IMR-90 (cell line): ENCODE results near the gene ZSWIM3. TPM values are rescaled to one million over a fixed set of nuclear protein-coding genes. Genes with fewer than 3 reads are reported as not detected.

Experiments
- ATAC-seq: fragments of 200-7000 bp; cut with Tn5 transposase; 2 replicates; pipeline ENCODE4 v1.9.1; 2020; ENCODE audit warnings: low read depth, mild to moderate bottlenecking, moderate library complexity
- BruUV-seq: library from RNA; stranded (reverse); fragments of 400-500 nt; replicated peaks from 2 replicates; lab custom pipeline; 2021; lab: Mats Ljungman, UMichigan
- CTCF ChIA-PET: fragments of 300-600 bp; formaldehyde crosslinking; extraction: SDS; loops from one replicate; lab custom pipeline; 2021; ENCODE audit warnings: antibody characterized with exemption; lab: Yijun Ruan, JAX
- POLR2A ChIA-PET: fragments of 300-600 bp; sonication (Branson Sonifier 250); formaldehyde crosslinking; loops from one replicate; lab custom pipeline; 2022; ENCODE audit warnings: antibody characterized with exemption; ENCODE audit not compliant: unreplicated experiment; lab: Charles Lee
- DNase-seq: peaks from one replicate; pipeline ENCODE4 v3.0.0; 2013
- H2AFZ ChIP-seq: replicated peaks from 2 replicates; pipeline ENCODE3; 2013; ENCODE audit warnings: low read length, mild to moderate bottlenecking; ENCODE audit not compliant: poor library complexity
- H2AK5ac ChIP-seq: 2 replicates; pipeline ENCODE4 v1.6.1; 2013; ENCODE audit warnings: low read depth, low read length, inconsistent platforms
- H2AK9ac ChIP-seq: replicated peaks from 2 replicates; pipeline ENCODE3; 2013; ENCODE audit warnings: mild to moderate bottlenecking, low read depth, low read length, moderate library complexity; ENCODE audit not compliant: poor library complexity
- H2BK120ac ChIP-seq: 2 replicates; pipeline ENCODE4 v1.6.1; 2013; ENCODE audit warnings: low read depth, low read length, inconsistent platforms
- H2BK15ac ChIP-seq: 3 replicates; pipeline ENCODE4 v1.6.1; 2013; ENCODE audit warnings: low read depth, low read length, inconsistent platforms
- H2BK20ac ChIP-seq: 2 replicates; pipeline ENCODE4 v1.6.1; 2013; ENCODE audit warnings: low read depth, mild to moderate bottlenecking, inconsistent platforms, low read length, moderate library complexity
- H2BK5ac ChIP-seq: 2 replicates; pipeline ENCODE4 v1.6.1; 2013; ENCODE audit warnings: mild to moderate bottlenecking, low read depth, low read length, inconsistent platforms; ENCODE audit not compliant: poor library complexity, severe bottlenecking
- H3K14ac ChIP-seq: replicated peaks from 2 replicates; pipeline ENCODE4 v1.6.1; 2013; ENCODE audit warnings: low read depth, low read length, inconsistent platforms
- H3K18ac ChIP-seq: 2 replicates; pipeline ENCODE4 v1.6.1; 2013; ENCODE audit warnings: low read depth, low read length, control low read depth
- H3K23ac ChIP-seq: 2 replicates; pipeline ENCODE4 v1.6.1; 2013; ENCODE audit warnings: low read depth, low read length, inconsistent platforms
- H3K27ac ChIP-seq: 2 replicates; pipeline ENCODE4 v1.5.1; 2013; ENCODE audit warnings: mild to moderate bottlenecking, control low read depth, low read length; ENCODE audit not compliant: insufficient read depth
- H3K27me3 ChIP-seq: 2 replicates; pipeline ENCODE4 v1.6.1; 2013; ENCODE audit warnings: low read length; ENCODE audit not compliant: control insufficient read depth, insufficient read depth
- H3K36me3 ChIP-seq: 2 replicates; pipeline ENCODE4 v1.6.1; 2013; ENCODE audit warnings: low read length, mixed read lengths; ENCODE audit not compliant: control insufficient read depth, insufficient read depth
- H3K4ac ChIP-seq: 2 replicates; pipeline ENCODE4 v1.6.1; 2013; ENCODE audit warnings: low read depth, low read length, inconsistent platforms
- H3K4me1 ChIP-seq: 2 replicates; pipeline ENCODE4 v1.6.1; 2013; ENCODE audit warnings: low read length, mixed read lengths; ENCODE audit not compliant: control insufficient read depth, insufficient read depth
- H3K4me2 ChIP-seq: 2 replicates; pipeline ENCODE4 v1.6.1; 2013; ENCODE audit warnings: low read depth, mild to moderate bottlenecking, control low read depth, low read length, moderate library complexity
- H3K4me3 ChIP-seq: 2 replicates; pipeline ENCODE4 v1.5.1; 2013; ENCODE audit warnings: low read depth, mild to moderate bottlenecking, control low read depth, low read length, moderate library complexity; ENCODE audit not compliant: insufficient read depth
- H3K56ac ChIP-seq: 2 replicates; pipeline ENCODE4 v1.6.1; 2013; ENCODE audit warnings: low read length, inconsistent platforms; ENCODE audit not compliant: insufficient read depth; ENCODE audit errors: extremely low read depth
- H3K79me1 ChIP-seq, 2 experiments: 2 replicates each; pipeline ENCODE4 v1.6.1; 2013; ENCODE audit warnings: low read length in 2 of 2, inconsistent platforms in 1 of 2, low read depth in 1 of 2
- H3K9ac ChIP-seq: 2 replicates; pipeline ENCODE4 v1.6.1; 2013; ENCODE audit warnings: low read depth, low read length, control low read depth
- H3K9me1 ChIP-seq: 2 replicates; pipeline ENCODE4 v1.6.1; 2013; ENCODE audit warnings: low read length, inconsistent platforms; ENCODE audit not compliant: insufficient read depth
- H3K9me3 ChIP-seq: 2 replicates; pipeline ENCODE4 v1.6.1; 2013; ENCODE audit warnings: low read length; ENCODE audit not compliant: control insufficient read depth, insufficient read depth
- H4K20me1 ChIP-seq: 2 replicates; pipeline ENCODE4 v1.6.1; 2013; ENCODE audit warnings: low read length, inconsistent platforms; ENCODE audit not compliant: insufficient read depth
- H4K5ac ChIP-seq: 2 replicates; pipeline ENCODE4 v1.6.1; 2013; ENCODE audit warnings: mild to moderate bottlenecking, low read depth, low read length, control low read depth
- H4K8ac ChIP-seq, 2 experiments: 2 replicates each; pipeline ENCODE4 v1.6.1; 2013; ENCODE audit warnings: low read depth in 2 of 2, low read length in 2 of 2, control low read depth in 1 of 2, inconsistent platforms in 1 of 2
- H4K91ac ChIP-seq: 2 replicates; pipeline ENCODE4 v1.6.1; 2013; ENCODE audit warnings: low read depth, low read length, inconsistent platforms; ENCODE audit not compliant: insufficient read depth
- CEBPB ChIP-seq: IDR thresholded peaks from 2 replicates; pipeline ENCODE4 v1.6.1; 2012; ENCODE audit warnings: low read depth, low read length, improper control_type of control experiment
- CHD1 ChIP-seq: IDR thresholded peaks from 2 replicates; pipeline ENCODE4 v1.6.1; 2012; ENCODE audit warnings: low read depth, low read length, improper control_type of control experiment
- FOS ChIP-seq: fragments of 150-350 bp; IDR thresholded peaks from 2 replicates; pipeline ENCODE4 v1.6.1; 2016; ENCODE audit warnings: low read depth, low read length
- MAFK ChIP-seq: IDR thresholded peaks from 2 replicates; pipeline ENCODE4 v1.6.1; 2012; ENCODE audit warnings: low read depth, low read length, improper control_type of control experiment
- MAZ ChIP-seq: IDR thresholded peaks from 2 replicates; pipeline ENCODE4 v1.6.1; 2012; ENCODE audit warnings: low read depth, mild to moderate bottlenecking, low read length, improper control_type of control experiment, moderate library complexity, borderline replicate concordance
- MXI1 ChIP-seq: IDR thresholded peaks from 2 replicates; pipeline ENCODE4 v1.6.1; 2012; ENCODE audit warnings: low read depth, mild to moderate bottlenecking, low read length, moderate library complexity, borderline replicate concordance
- NFE2L2 ChIP-seq: fragments of 150-350 bp; IDR thresholded peaks from 2 replicates; pipeline ENCODE4 v1.6.1; 2016; ENCODE audit warnings: low read depth, mild to moderate bottlenecking, low read length
- POLR2A ChIP-seq: IDR thresholded peaks from 2 replicates; pipeline ENCODE4 v1.6.1; 2012; ENCODE audit warnings: mild to moderate bottlenecking, low read depth, low read length
- RAD21 ChIP-seq: IDR thresholded peaks from 2 replicates; pipeline ENCODE4 v1.6.1; 2012; ENCODE audit warnings: low read length, improper control_type of control experiment
- RCOR1 ChIP-seq: IDR thresholded peaks from 2 replicates; pipeline ENCODE4 v1.6.1; 2012; ENCODE audit warnings: mild to moderate bottlenecking, low read length, improper control_type of control experiment; ENCODE audit not compliant: insufficient replicate concordance
- RFX5 ChIP-seq: IDR thresholded peaks from 2 replicates; pipeline ENCODE4 v1.8.0; 2012; ENCODE audit warnings: low read depth, mild to moderate bottlenecking, low read length, moderate library complexity
- SMC3 ChIP-seq: fragments of 150-350 bp; IDR thresholded peaks from 2 replicates; pipeline ENCODE4 v1.6.1; 2016; ENCODE audit warnings: low read depth, mild to moderate bottlenecking, antibody characterized with exemption, low read length, moderate library complexity
- whole genome bisulfite sequencing, 2 experiments: methylation state at CpG; one replicate each; pipeline versions ENCODE4 v1.1.5 to v1.1.7; 2013; ENCODE audit warnings: missing lambda C conversion rate in 2 of 2; ENCODE audit not compliant: insufficient read length in 1 of 2; ENCODE audit errors: extremely low coverage in 2 of 2; 5-methylcytosine and 5-hydroxymethylcytosine counted together
- dilution Hi-C: fragments of 300-500 bp; cut with HindIII; formaldehyde crosslinking; loops from one replicate; pipeline ENCODE4 v1.14.3; 2018; ENCODE audit warnings: low sequenced_read_pairs; ENCODE audit not compliant: unreplicated experiment
- in situ Hi-C: fragments of 300-500 bp; cut with MboI; formaldehyde crosslinking; loops from 3 replicates; pipeline ENCODE4 v1.14.3; 2019; ENCODE audit warnings: low sequenced_read_pairs, inconsistent platforms, mixed read lengths
- intact Hi-C: fragments of 100-400 bp; cut with micrococcal nuclease; formaldehyde crosslinking; loops from 2 replicates; pipeline ENCODE4 v1.10.0; 2022
- polyA plus RNA-seq, 3 experiments: library from polyadenylated mRNA; depleted of rRNA; stranded (reverse); fragments of >200 nt; gene quantifications; 2 replicates each; pipeline ENCODE4 v1.2.3, GENCODE V29; 2012; ENCODE audit warnings: low replicate concordance in 1 of 3
- total RNA-seq: library from RNA; depleted of rRNA; stranded (reverse); fragments of >200 nt; gene quantifications from 2 replicates; pipeline ENCODE4 v1.2.3, GENCODE V29; 2012
- TF ChIP-seq, protein P1 (sequence below): fragments of 150-350 bp; IDR thresholded peaks from 2 replicates; pipeline ENCODE4 v1.6.1; 2016; ENCODE audit warnings: low read depth, mild to moderate bottlenecking, low read length, moderate library complexity, borderline replicate concordance
- TF ChIP-seq, protein P2 (sequence below): fragments of 150-350 bp; IDR thresholded peaks from 2 replicates; pipeline ENCODE4 v1.6.1; 2017; ENCODE audit warnings: mild to moderate bottlenecking, antibody characterized with exemption, low read length, low read depth
- TF ChIP-seq, protein P3 (sequence below): conservative IDR thresholded peaks from 2 replicates; pipeline ENCODE4 v1.5.1; 2012; ENCODE audit warnings: mild to moderate bottlenecking, low read depth, low read length, improper control_type of control experiment

Gene ZSWIM3
- total and polyA plus RNA-seq, 2 of the 4 experiments (the other 2 are of a cell fraction): 3.3 to 8.6 TPM

- H2BK5ac ChIP-seq: no peak overlapping the region
- peak overlapping the region; percentile 64 for H2BK120ac ChIP-seq
- H4K5ac ChIP-seq: peak overlapping the region; percentile 65
- CTCF ChIA-PET: interaction anchor here (0.5 to 1.2 kb wide), 3 partner anchors 26 to 806 kb away, joined by 3 read pairs; no protein-coding TSS in a partner anchor
- peaks cover 18% of the 10 kb centered on the region for H3K4me1 ChIP-seq
- no peak overlapping the region for H2AK9ac ChIP-seq
- peak overlapping the region; percentile 22; the same call in 1 of the 2 replicates for H3K4ac ChIP-seq
- no peak overlapping the region for H3K56ac ChIP-seq
- H2BK20ac ChIP-seq: peak overlapping the region; percentile 36; the same call in 1 of the 2 replicates
- no peak overlapping the region for H3K23ac ChIP-seq
- in situ Hi-C loops (no loop called here), dilution Hi-C loops (no loop called here), intact Hi-C loops (no loop called here)
- H3K4me2 ChIP-seq: no peak overlapping the region
- H3K27me3 ChIP-seq: peaks cover 2% of the 10 kb centered on the region; the same call in 1 of the 2 replicates
- H2BK15ac ChIP-seq: no peak overlapping the region; the same call in 2 of the 3 replicates
- peak overlapping the region; percentile 9 to 76; a peak in 2 of 4 replicates for H4K8ac ChIP-seq
- H2AK5ac ChIP-seq: no peak overlapping the region
- H3K36me3 ChIP-seq: no peaks in the 10 kb centered on the region
- no peaks in the 10 kb centered on the region for H3K79me1 ChIP-seq
- WGBS, 2 experiments: no CpG with 5 or more reads among the region's 6 CpGs
- H3K9me1 ChIP-seq: no peaks in the 10 kb centered on the region
- H3K9me3 ChIP-seq: no peaks in the 10 kb centered on the region
- peak overlapping the region; percentile 79 for H2AFZ ChIP-seq
- BruUV-seq: no TSS peak
- peak overlapping the region; percentile 63; the same call in 1 of the 2 replicates for H3K18ac ChIP-seq
- peak overlapping the region; percentile 2; the same call in 1 of the 2 replicates for H3K27ac ChIP-seq
- 0 out of 2 replicates have a peak overlapping the region, but pooled peaks have one; percentile 2 for H3K9ac ChIP-seq
- DNase-seq: peak; percentile 31
- peak overlapping the region; percentile 69; the same call in 1 of the 2 replicates for H3K14ac ChIP-seq
- H4K20me1 ChIP-seq: no peaks in the 10 kb centered on the region
- no peak overlapping the region for H3K4me3 ChIP-seq
- no peak overlapping the region for H4K91ac ChIP-seq
- POLR2A ChIA-PET: no interaction called here
- ATAC-seq: peak; percentile 60
- TF ChIP-seq, protein P1, sequence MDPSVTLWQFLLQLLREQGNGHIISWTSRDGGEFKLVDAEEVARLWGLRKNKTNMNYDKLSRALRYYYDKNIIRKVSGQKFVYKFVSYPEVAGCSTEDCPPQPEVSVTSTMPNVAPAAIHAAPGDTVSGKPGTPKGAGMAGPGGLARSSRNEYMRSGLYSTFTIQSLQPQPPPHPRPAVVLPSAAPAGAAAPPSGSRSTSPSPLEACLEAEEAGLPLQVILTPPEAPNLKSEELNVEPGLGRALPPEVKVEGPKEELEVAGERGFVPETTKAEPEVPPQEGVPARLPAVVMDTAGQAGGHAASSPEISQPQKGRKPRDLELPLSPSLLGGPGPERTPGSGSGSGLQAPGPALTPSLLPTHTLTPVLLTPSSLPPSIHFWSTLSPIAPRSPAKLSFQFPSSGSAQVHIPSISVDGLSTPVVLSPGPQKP: no peak
- TF ChIP-seq, protein P2, sequence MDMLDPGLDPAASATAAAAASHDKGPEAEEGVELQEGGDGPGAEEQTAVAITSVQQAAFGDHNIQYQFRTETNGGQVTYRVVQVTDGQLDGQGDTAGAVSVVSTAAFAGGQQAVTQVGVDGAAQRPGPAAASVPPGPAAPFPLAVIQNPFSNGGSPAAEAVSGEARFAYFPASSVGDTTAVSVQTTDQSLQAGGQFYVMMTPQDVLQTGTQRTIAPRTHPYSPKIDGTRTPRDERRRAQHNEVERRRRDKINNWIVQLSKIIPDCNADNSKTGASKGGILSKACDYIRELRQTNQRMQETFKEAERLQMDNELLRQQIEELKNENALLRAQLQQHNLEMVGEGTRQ: no peak
- TF ChIP-seq CHD1: no peak
- TF ChIP-seq, protein P3, sequence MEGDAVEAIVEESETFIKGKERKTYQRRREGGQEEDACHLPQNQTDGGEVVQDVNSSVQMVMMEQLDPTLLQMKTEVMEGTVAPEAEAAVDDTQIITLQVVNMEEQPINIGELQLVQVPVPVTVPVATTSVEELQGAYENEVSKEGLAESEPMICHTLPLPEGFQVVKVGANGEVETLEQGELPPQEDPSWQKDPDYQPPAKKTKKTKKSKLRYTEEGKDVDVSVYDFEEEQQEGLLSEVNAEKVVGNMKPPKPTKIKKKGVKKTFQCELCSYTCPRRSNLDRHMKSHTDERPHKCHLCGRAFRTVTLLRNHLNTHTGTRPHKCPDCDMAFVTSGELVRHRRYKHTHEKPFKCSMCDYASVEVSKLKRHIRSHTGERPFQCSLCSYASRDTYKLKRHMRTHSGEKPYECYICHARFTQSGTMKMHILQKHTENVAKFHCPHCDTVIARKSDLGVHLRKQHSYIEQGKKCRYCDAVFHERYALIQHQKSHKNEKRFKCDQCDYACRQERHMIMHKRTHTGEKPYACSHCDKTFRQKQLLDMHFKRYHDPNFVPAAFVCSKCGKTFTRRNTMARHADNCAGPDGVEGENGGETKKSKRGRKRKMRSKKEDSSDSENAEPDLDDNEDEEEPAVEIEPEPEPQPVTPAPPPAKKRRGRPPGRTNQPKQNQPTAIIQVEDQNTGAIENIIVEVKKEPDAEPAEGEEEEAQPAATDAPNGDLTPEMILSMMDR: no peak
- no peak for TF ChIP-seq MXI1
- no peak for TF ChIP-seq NFE2L2
- TF ChIP-seq MAFK: no peak
- TF ChIP-seq FOS: no peak
- TF ChIP-seq POLR2A: no peak
- no peak for TF ChIP-seq SMC3
- no peak for TF ChIP-seq MAZ
- no peak for TF ChIP-seq CEBPB
- TF ChIP-seq RAD21: no peak
- TF ChIP-seq RFX5: no peak
- TF ChIP-seq RCOR1: no peak
These were observed 30.9 kb upstream of the ZSWIM3 start for GRCh38 chr20:45826381-45827019.
